Spinal cord (tissue), 10 donors: ENCODE measurements around the gene ANKLE1. TPM values are rescaled to one million over a fixed set of nuclear protein-coding genes. Genes with fewer than 3 reads are reported as not detected.

Experiments
- DNase-seq, 6 donors: peaks; one replicate each; pipeline versions ENCODE4 v3.0.0 to v3.0.0-alpha.2; 2013 to 2015; ENCODE audit warnings: low spot score in 6 of 6, low read depth in 4 of 6
- H3K27ac ChIP-seq: one replicate; pipeline ENCODE4 v1.5.1; 2013; ENCODE audit warnings: low read depth, low read length, control low read depth
- H3K27me3 ChIP-seq: one replicate; pipeline ENCODE4 v1.6.1; 2013; ENCODE audit warnings: low read length; ENCODE audit not compliant: control insufficient read depth, insufficient read depth
- H3K36me3 ChIP-seq: one replicate; pipeline ENCODE4 v1.6.1; 2013; ENCODE audit warnings: low read length; ENCODE audit not compliant: control insufficient read depth, insufficient read depth
- H3K4me1 ChIP-seq: one replicate; pipeline ENCODE4 v1.6.1; 2013; ENCODE audit warnings: low read length; ENCODE audit not compliant: control insufficient read depth, insufficient read depth
- H3K4me3 ChIP-seq: one replicate; pipeline ENCODE4 v1.5.1; 2013; ENCODE audit warnings: low read depth, low read length, control low read depth
- H3K9me3 ChIP-seq: one replicate; pipeline ENCODE4 v1.6.1; 2013; ENCODE audit warnings: low read length; ENCODE audit not compliant: control insufficient read depth, insufficient read depth
- WGBS: methylation state at CpG from one replicate; pipeline ENCODE4 v1.1.5; 2013; ENCODE audit warnings: missing lambda C conversion rate; ENCODE audit not compliant: insufficient coverage; 5-methylcytosine and 5-hydroxymethylcytosine counted together
- polyA plus RNA-seq, 2 donors: library from polyadenylated mRNA; unstranded; fragments of 120-200 nt; gene quantifications; one replicate each; pipeline ENCODE4 v1.2.1, GENCODE V29; 2013; ENCODE audit not compliant: insufficient read length in 2 of 2
- total RNA-seq, 2 donors: library from RNA; depleted of rRNA in 1 of 2; stranded (reverse); fragments of 120-200 nt in 1 of 2; fragments of >200 nt in 1 of 2; gene quantifications; one replicate each; pipeline versions ENCODE4 v1.2.3 to v1.2.4, GENCODE V29; 2013 to 2014
- donor health status: healthy.

The ANKLE1 gene
- total and polyA plus RNA-seq, 4 donors = 0.61 to 4.3 (median 1.7) TPM

DNA sequence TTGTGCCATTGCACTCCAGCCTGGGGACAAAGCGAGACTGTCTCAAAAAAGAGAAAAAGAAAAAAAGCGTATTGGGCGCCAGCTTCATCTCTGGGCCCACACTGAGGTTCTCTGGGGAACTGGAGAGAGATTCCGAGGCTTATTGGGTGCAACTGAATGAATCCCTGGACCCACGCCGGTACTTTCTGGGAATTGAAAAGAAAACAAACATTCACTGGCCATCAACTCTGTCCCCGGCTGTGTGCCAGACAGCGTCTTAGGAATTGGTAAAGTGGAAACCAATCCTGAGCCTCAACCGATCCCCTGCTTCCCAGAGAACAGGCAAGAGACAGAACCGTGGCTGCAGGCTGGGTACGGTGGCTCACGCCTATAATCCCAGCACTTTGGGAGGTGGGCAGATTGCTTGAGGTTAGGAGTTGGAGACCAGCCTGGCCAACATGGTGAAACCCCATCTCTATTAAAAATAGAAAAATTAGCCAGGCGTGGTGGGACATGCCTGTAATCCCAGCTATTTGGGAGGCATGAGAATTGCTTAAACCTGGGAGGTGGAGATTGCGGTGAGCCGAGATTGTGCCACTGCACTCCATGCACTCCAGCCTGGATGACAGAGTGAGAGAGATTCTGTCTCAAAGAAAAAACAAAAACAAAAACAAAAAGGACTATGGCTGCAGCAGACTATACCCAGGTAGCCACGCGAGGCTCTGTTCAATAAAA is 44.3 kb downstream of the ANKLE1 start:
- Histone ChIP-seq H3K9me3 (no peaks in the 10 kb centered on the region), H3K27me3 (no peaks in the 10 kb centered on the region), H3K4me1 (peaks cover 74% of the 10 kb centered on the region), H3K27ac (peak overlapping the region; percentile 67), H3K4me3 (no peak overlapping the region), H3K36me3 (peaks cover 85% of the 10 kb centered on the region)
- DNase-seq = peak in 2 of 6 donors; percentile 69 to 90
- whole genome bisulfite sequencing = 87% methylated on average over 4 of the region's 17 CpGs

DNA sequence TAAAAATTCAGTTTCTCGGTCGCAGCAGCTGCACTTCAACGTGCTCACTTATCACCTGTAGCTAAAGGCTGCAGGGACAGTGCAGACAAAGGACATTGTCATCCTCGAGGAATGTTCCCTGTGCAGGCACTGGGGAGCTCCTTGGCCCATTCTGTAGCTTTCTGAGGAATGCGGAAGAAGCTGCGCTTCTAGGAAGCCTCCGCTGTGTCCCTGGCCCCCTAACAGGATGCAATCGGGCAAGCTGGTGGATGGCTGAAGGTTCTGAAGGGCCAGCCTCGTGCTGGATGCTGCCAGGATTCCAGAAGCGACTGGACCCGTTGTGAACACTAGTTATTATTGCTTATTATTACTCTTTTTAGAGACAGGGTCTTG is 44.9 kb downstream of the ANKLE1 start:
- Histone ChIP-seq H3K36me3 (peaks cover 85% of the 10 kb centered on the region), H3K4me3 (no peak overlapping the region), H3K27ac (peak overlapping the region; percentile 67), H3K9me3 (no peaks in the 10 kb centered on the region), H3K4me1 (peaks cover 74% of the 10 kb centered on the region), H3K27me3 (no peaks in the 10 kb centered on the region)
- no peak for DNase-seq
- WGBS = 83% methylated on average over 7 of the region's 11 CpGs

DNA sequence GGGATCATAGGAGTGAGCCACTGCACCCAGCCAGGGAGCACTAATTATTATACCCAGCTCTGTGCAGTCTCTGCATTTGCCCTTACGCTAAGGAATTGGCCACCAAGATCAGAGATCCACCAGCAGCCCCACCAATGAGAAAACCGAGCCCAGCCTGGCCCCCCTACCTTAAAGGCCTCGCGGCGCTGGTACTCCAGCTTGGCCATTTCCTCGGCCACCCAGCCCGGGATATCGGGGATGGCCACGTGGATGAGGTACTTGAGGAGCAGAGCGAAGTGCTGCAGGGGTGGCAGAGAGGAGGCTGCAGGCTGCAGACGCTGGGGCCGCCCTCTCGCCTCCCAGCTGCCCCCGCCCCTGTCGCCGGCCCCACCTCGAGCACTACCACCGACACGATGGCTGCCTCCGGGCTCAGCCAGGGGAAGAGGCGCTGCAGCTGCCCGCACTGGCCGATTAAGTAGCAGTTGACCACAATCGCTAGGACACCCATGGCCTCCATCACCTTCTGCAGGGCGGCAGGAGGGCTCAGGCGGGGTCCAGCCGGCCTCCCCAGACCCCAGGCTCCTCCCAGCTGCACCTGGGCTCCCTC is 45.5 kb downstream of the ANKLE1 start:
- H3K27ac ChIP-seq = peak overlapping the region; percentile 67
- H3K27me3 ChIP-seq = no peaks in the 10 kb centered on the region
- WGBS = 84% methylated on average over 27 of the region's 27 CpGs
- H3K36me3 ChIP-seq = peaks cover 83% of the 10 kb centered on the region
- DNase-seq = no peak
- peaks cover 69% of the 10 kb centered on the region for H3K4me1 ChIP-seq
- no peak overlapping the region for H3K4me3 ChIP-seq
- H3K9me3 ChIP-seq = no peaks in the 10 kb centered on the region

DNA sequence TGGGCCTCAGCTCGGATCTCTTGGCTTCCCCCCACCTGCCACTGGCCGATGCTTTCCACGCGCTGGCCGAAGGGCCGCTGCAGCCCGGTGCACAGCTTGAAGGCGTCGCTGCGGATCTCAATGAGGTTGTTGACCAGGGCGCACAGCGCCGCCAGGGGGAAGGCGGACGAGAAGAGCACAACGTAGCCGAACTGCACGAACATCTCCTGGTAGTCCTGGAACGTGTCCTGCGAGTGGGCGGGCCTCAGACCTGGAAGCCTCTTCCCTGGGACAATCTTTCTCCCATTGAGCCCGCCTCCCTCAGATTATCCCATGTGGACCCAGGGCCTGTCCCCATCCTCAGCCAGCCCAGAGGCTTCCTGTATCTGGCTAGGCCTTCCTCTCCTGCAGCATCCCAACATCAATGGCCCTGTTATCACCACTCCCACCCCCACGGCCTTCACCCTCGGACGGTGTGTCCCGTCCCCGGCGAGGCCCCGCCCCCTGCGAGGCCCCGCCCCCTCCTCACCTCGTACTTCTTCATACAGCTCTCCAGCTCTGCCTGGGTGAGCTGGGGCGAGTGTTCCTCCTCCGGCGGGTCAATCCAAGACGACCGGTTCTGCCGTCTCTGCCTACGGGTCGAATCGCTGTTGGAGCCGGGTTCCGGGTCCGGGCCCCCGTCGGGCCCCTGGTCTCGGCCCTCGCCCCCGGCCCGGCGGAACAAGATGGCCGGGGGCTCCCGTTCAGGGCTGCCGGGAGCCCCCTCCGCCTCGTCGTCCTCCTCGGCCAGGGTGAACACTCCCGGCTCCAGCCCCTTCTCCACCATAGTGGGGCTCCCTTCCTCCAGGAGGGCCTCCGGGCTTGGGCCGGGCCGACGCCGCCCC is 46.2 kb downstream of the ANKLE1 start:
- Histone ChIP-seq H3K27me3 (no peaks in the 10 kb centered on the region), H3K4me1 (peaks cover 68% of the 10 kb centered on the region), H3K4me3 (no peak overlapping the region), H3K27ac (no peak overlapping the region), H3K36me3 (peaks cover 83% of the 10 kb centered on the region), H3K9me3 (no peaks in the 10 kb centered on the region)
- no peak for DNase-seq
- WGBS = 34% methylated on average over 54 of the region's 64 CpGs

DNA sequence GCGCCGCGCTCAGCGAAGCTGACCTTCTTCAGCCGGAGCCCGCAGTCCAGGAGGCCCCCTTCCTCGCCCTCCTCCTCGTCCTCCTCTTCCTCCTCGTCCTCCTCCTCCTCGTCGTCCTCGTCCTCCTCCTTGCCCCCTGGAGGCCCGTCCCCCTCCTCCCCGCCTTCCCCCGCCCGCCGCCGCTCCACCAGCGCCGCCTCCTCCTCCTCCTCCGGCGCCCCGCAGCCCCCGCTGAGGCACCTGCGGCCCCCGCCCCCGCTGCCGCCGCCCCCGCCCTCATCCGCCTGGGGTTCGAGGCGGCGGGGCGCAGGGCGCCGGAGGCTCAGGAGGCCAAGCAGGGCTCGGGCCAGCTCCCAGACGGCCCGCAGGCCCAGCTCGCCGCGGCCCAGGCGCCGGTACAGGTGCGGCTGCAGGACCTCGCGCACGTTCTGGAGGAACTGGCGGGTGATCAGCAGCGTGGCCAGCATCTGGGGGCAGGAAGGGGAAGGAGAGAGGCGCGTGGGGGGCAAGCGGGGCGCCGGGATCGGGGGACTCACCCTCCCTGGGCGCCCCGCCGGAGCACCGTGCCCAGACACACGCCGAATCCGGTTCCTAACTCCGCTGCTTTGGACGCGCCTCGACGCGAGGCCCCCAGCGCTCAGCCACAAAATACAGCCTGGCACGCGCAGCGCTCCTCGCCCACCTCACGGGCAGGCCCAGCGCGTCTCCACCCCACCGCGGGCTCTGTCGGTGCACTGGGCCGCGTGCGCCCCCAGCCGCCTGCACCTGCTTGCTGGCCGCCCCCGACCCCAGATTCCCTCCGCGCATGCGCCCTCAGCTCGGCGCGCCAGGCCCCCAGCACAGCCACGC is 47.0 kb downstream of the ANKLE1 start:
- peaks cover 87% of the 10 kb centered on the region for H3K36me3 ChIP-seq
- H3K27ac ChIP-seq = no peak overlapping the region
- 31% methylated on average over 74 of the region's 94 CpGs for WGBS
- DNase-seq = no peak
- H3K4me1 ChIP-seq = peaks cover 72% of the 10 kb centered on the region
- no peaks in the 10 kb centered on the region for H3K27me3 ChIP-seq
- no peak overlapping the region for H3K4me3 ChIP-seq
- H3K9me3 ChIP-seq = no peaks in the 10 kb centered on the region

- Histone ChIP-seq H3K36me3 (peaks cover 79% of the 10 kb centered on the region), H3K27ac (no peak overlapping the region), H3K4me1 (peaks cover 67% of the 10 kb centered on the region), H3K27me3 (no peaks in the 10 kb centered on the region), H3K9me3 (no peaks in the 10 kb centered on the region), H3K4me3 (no peak overlapping the region)
- no peak for DNase-seq
- 72% methylated on average over 50 of the region's 51 CpGs for WGBS
Observed at GRCh38 chr19:17329366-17330261, 47.9 kb downstream of the ANKLE1 start.

- Histone ChIP-seq H3K9me3 (no peaks in the 10 kb centered on the region), H3K27me3 (no peaks in the 10 kb centered on the region), H3K36me3 (peaks cover 71% of the 10 kb centered on the region), H3K4me1 (peaks cover 66% of the 10 kb centered on the region), H3K4me3 (no peak overlapping the region), H3K27ac (no peak overlapping the region)
- DNase-seq = no peak
- 93% methylated on average over 19 of the region's 24 CpGs for WGBS
Observed at GRCh38 chr19:17330262-17331044, 48.8 kb downstream of the ANKLE1 start.

- no peaks in the 10 kb centered on the region for H3K27me3 ChIP-seq
- 82% methylated on average over 12 of the region's 13 CpGs for WGBS
- no peak overlapping the region for H3K27ac ChIP-seq
- peaks cover 69% of the 10 kb centered on the region for H3K36me3 ChIP-seq
- H3K4me1 ChIP-seq = peaks cover 68% of the 10 kb centered on the region
- no peaks in the 10 kb centered on the region for H3K9me3 ChIP-seq
- DNase-seq = no peak
- no peak overlapping the region for H3K4me3 ChIP-seq
Observed at GRCh38 chr19:17331045-17331558, 49.4 kb downstream of the ANKLE1 start.
